ENCODE measurements around the gene PANX3.

Gene PANX3

GRCh38 chr11:124658986-124659385, 47.8 kb downstream of the PANX3 start:
- DNase-seq (ENCODE audit: low read depth) = no peak

GRCh38 chr11:124661553-124661952, 50.3 kb downstream of the PANX3 start:
- DNase-seq (ENCODE audit: low read depth) = no peak

- no peak for DNase-seq (ENCODE audit: low read depth)
Measured at GRCh38 chr11:124662106-124662505, 50.9 kb downstream of the PANX3 start.

DNA sequence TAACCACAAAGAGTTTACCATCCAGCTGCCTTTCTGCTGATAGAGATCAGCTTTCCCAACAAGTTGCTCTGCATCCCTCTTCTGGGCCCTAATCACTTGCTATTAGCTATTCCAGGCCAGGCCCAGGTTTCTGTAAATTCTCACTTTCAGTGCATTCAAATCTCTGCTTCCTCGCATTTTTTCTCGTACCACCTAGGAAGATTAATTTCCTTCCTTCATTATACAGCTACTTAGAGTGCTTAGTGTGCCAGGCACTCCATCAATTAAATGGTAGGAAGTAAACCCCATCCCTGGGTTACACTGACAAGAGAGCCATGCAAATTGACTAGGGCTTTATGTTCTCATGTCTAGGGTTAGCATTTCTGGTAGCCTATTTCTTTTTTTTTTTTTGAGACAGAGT, 52.6 kb downstream of the PANX3 start:
- DNase-seq (ENCODE audit: low read depth) = no peak

DNA sequence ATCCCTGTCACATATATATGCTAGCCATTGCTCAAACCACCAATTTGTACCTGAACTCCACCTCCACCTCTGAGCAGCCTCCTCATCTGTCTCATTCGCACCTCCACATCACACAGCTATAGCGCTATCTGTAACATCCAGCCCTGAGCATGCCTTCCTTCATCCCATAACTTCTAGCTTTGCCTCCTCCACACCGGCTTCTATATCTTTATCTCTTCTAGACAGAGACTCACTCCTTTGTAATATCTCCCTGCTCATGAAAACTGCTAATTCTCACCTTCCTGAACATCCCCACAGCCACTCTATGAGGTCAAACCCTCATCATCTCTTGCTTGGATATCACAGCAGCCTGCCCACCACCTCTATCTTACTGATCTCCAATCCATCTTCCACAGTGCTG, 56.4 kb downstream of the PANX3 start:
- no peak for DNase-seq (ENCODE audit: low read depth)

- DNase-seq (ENCODE audit: low read depth) = peak; percentile 33
Measured at GRCh38 chr11:124669193-124669592, 58.0 kb downstream of the PANX3 start.
